PC-3 (cell line): ENCODE data around the gene LMTK3. TPM values are rescaled to one million over a fixed set of nuclear protein-coding genes. Genes with fewer than 3 reads are reported as not detected.

Experiments used
- ATAC-seq: fragments of 200-7000 bp; cut with Tn5 transposase; 2 replicates; pipeline ENCODE4 v1.9.1; 2020; ENCODE audit warnings: mild to moderate bottlenecking, moderate library complexity
- BruUV-seq: library from RNA; stranded (reverse); fragments of 400-500 nt; replicated peaks from 2 replicates; lab custom pipeline; 2021; lab: Mats Ljungman, UMichigan
- CTCF ChIA-PET: fragments of 300-600 bp; sonication (Branson Sonifier 250); formaldehyde crosslinking; loops from one replicate; lab custom pipeline; 2022; ENCODE audit warnings: antibody characterized with exemption; lab: Charles Lee
- POLR2A ChIA-PET: fragments of 300-600 bp; sonication (Branson Sonifier 250); formaldehyde crosslinking; loops from one replicate; lab custom pipeline; 2022; ENCODE audit warnings: antibody characterized with exemption; ENCODE audit not compliant: unreplicated experiment; lab: Charles Lee
- DNase-seq: peaks from one replicate; pipeline ENCODE4 v3.0.0-alpha.2; 2015
- H2AFZ ChIP-seq: fragments of 300-600 bp; sonication (generic); 2 replicates; pipeline ENCODE4 v1.6.0; 2016; ENCODE audit warnings: antibody characterized with exemption, low read length
- H3F3A ChIP-seq: fragments of 300-600 bp; sonication (generic); one replicate; pipeline ENCODE4 v1.6.0; 2017; ENCODE audit warnings: antibody characterized with exemption, low read length, control low read depth, mild to moderate bottlenecking; ENCODE audit not compliant: unreplicated experiment
- H3K27ac ChIP-seq: fragments of 300-600 bp; sonication (generic); 2 replicates; pipeline ENCODE4 v1.5.1; 2016; ENCODE audit warnings: mild to moderate bottlenecking, low read length
- H3K27me3 ChIP-seq: fragments of 300-600 bp; sonication (generic); 2 replicates; pipeline ENCODE4 v1.6.1; 2016; ENCODE audit warnings: low read length, mixed read lengths
- H3K36me3 ChIP-seq: fragments of 300-600 bp; sonication (generic); 2 replicates; pipeline ENCODE4 v1.6.1; 2016; ENCODE audit warnings: low read depth, mixed run types, low read length, mixed read lengths
- H3K4me1 ChIP-seq: fragments of 300-600 bp; sonication (generic); 2 replicates; pipeline ENCODE4 v1.5.1; 2016; ENCODE audit warnings: low read length; ENCODE audit not compliant: insufficient read depth
- H3K4me2 ChIP-seq: fragments of 300-600 bp; sonication (generic); 2 replicates; pipeline ENCODE4 v1.6.0; 2016; ENCODE audit warnings: low read length
- H3K4me3 ChIP-seq: fragments of 300-600 bp; sonication (generic); 2 replicates; pipeline ENCODE4 v1.5.1; 2016; ENCODE audit warnings: mild to moderate bottlenecking, low read length, mixed read lengths
- H3K79me2 ChIP-seq: fragments of 300-600 bp; sonication (generic); 2 replicates; pipeline ENCODE4 v1.6.1; 2017; ENCODE audit warnings: low read length, mixed read lengths
- H3K9ac ChIP-seq: fragments of 300-600 bp; sonication (generic); 2 replicates; pipeline ENCODE4 v1.6.0; 2016; ENCODE audit warnings: mild to moderate bottlenecking, low read length
- H3K9me2 ChIP-seq: fragments of 300-600 bp; sonication (generic); replicated peaks from 2 replicates; pipeline ENCODE4 v1.6.1; 2016; ENCODE audit warnings: mixed run types, low read length, mixed read lengths
- H3K9me3 ChIP-seq: fragments of 300-600 bp; sonication (generic); 2 replicates; pipeline ENCODE4 v1.6.1; 2016; ENCODE audit warnings: low read length, mixed read lengths
- H4K20me1 ChIP-seq: fragments of 300-600 bp; sonication (generic); 2 replicates; pipeline ENCODE4 v1.6.1; 2016; ENCODE audit warnings: low read length, mixed read lengths
- CTCF ChIP-seq: fragments of 300-600 bp; sonication (generic); conservative IDR thresholded peaks from 2 replicates; pipeline ENCODE4 v1.5.1; 2017; ENCODE audit warnings: antibody characterized with exemption, low read depth, mild to moderate bottlenecking, low read length
- EZH2 ChIP-seq: fragments of 300-600 bp; sonication (generic); IDR thresholded peaks from one replicate; pipeline ENCODE4 v1.6.1; 2017; ENCODE audit warnings: antibody characterized with exemption, mild to moderate bottlenecking, low read length; ENCODE audit not compliant: unreplicated experiment
- EZH2phosphoT487 ChIP-seq: fragments of 300-600 bp; sonication (generic); IDR thresholded peaks from 2 replicates; pipeline ENCODE4 v1.6.1; 2018; ENCODE audit warnings: mild to moderate bottlenecking, antibody characterized with exemption, low read length, borderline replicate concordance
- intact Hi-C: fragments of 100-400 bp; cut with micrococcal nuclease; formaldehyde crosslinking; loops from 2 replicates; pipeline ENCODE4 v1.9.0; 2023
- total RNA-seq: library from RNA; depleted of rRNA; stranded (reverse); fragments of >200 nt; gene quantifications from 2 replicates; pipeline ENCODE4 v1.2.3, GENCODE V29; 2014

The LMTK3 gene
- total RNA-seq, 1 experiment from 2014 or later: 4.8 TPM

GRCh38 chr19:48502350-48503018 is 9.2 kb downstream of the LMTK3 start:
- no peaks in the 10 kb centered on the region for H3K79me2 ChIP-seq
- H3F3A ChIP-seq: no peaks in the 10 kb centered on the region
- ATAC-seq: no peak
- no peak overlapping the region for H3K27ac ChIP-seq
- H3K4me3 ChIP-seq: peak overlapping the region; percentile 63
- no peaks in the 10 kb centered on the region for H3K27me3 ChIP-seq
- no peak for TF ChIP-seq EZH2
- no peak for TF ChIP-seq CTCF
- no peak for TF ChIP-seq EZH2phosphoT487
- no peaks in the 10 kb centered on the region for H3K9me2 ChIP-seq
- H2AFZ ChIP-seq: peak overlapping the region; percentile 78
- intact Hi-C loops: no loop called here
- POLR2A ChIA-PET: interaction anchor here (0.6 kb wide), 1 partner anchor 12 kb away, joined by 5 read pairs; no protein-coding TSS in a partner anchor
- no peaks in the 10 kb centered on the region for H4K20me1 ChIP-seq
- H3K4me1 ChIP-seq: peaks cover 12% of the 10 kb centered on the region
- no peak for DNase-seq
- H3K4me2 ChIP-seq: peak overlapping the region; percentile 87
- no peaks in the 10 kb centered on the region for H3K36me3 ChIP-seq
- H3K9me3 ChIP-seq: no peaks in the 10 kb centered on the region
- CTCF ChIA-PET: interaction anchor here (0.5 to 1.2 kb wide), 3 partner anchors 82 to 293 kb away, joined by 3 to 7 read pairs (median 6); no protein-coding TSS in a partner anchor
- TSS peak; percentile 44 for BruUV-seq
- H3K9ac ChIP-seq: 0 out of 2 replicates have a peak overlapping the region, but pooled peaks have one; percentile 29

DNA sequence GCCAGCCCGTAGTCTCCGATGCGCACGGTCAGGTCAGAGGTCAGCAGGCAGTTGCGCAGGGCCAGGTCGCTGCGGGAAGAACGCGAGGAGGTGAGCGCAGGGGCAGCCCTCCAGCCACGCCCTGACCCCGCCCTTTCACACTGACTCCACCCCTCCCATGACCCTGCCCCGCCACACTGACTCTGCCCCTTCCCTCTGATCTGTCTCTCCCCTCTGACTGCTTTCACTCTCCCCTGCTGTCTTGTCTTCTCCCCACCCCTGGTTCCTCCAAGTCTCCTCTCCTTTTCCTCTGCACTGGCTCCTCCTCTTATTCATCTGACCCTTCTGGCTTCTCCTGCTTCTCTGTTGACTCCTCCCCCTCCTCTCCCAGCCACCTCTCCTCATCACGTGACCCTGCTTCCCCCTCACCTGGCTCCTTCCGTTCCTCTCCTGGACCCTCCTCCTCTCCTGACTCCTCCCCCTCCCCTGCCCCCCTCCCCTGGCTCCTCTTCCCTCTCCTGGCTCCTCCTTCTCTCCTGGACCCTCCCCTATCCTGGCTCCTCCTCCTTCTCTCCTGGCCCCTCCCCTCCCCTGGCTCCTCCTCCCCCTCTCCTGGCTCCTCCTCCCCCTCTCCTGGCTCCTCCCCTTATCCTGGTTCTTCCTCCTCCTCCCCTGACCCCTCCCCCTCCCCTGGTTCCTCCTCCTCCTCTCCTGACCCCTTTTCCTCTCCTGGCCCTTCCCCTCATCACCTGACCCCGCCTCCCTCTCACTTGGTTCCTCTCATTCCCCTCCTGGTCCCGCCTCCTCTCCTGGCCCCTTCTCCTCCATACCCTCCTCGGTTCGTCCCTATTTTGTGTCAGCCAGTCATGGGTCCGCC is 9.9 kb downstream of the LMTK3 start:
- peaks cover 12% of the 10 kb centered on the region for H3K4me1 ChIP-seq
- peak overlapping the region; percentile 82 for H3K4me3 ChIP-seq
- H3K9me3 ChIP-seq: no peaks in the 10 kb centered on the region
- no peaks in the 10 kb centered on the region for H3K27me3 ChIP-seq
- ATAC-seq (peak; percentile 79), DNase-seq (peak; percentile 92)
- peak overlapping the region; percentile 81 for H2AFZ ChIP-seq
- no peaks in the 10 kb centered on the region for H3K79me2 ChIP-seq
- H4K20me1 ChIP-seq: no peaks in the 10 kb centered on the region
- H3K27ac ChIP-seq: peak overlapping the region; percentile 61
- no peaks in the 10 kb centered on the region for H3F3A ChIP-seq
- H3K9me2 ChIP-seq: no peaks in the 10 kb centered on the region
- H3K4me2 ChIP-seq: peak overlapping the region; percentile 98
- CTCF ChIA-PET: interaction anchor here (1.0 to 1.2 kb wide), 2 partner anchors 83 to 87 kb away, joined by 6 to 7 read pairs; no protein-coding TSS in a partner anchor
- H3K9ac ChIP-seq: peak overlapping the region; percentile 55
- POLR2A ChIA-PET: interaction anchor here (0.6 kb wide), 1 partner anchor 12 kb away, joined by 5 read pairs; no protein-coding TSS in a partner anchor
- intact Hi-C loops: no loop called here
- TF ChIP-seq CTCF (no peak), EZH2phosphoT487 (no peak), EZH2 (no peak)
- no TSS peak for BruUV-seq
- H3K36me3 ChIP-seq: no peaks in the 10 kb centered on the region
